H9 (cell line): ENCODE results near the gene TBPL1. TPM values are rescaled to one million over a fixed set of nuclear protein-coding genes. Genes with fewer than 3 reads are reported as not detected.

ENCODE experiments used
- DNase-seq: peaks from one replicate; pipeline ENCODE4 v3.0.0-alpha.2; 2017
- H2AFZ ChIP-seq: one replicate; pipeline ENCODE4 v1.6.1; 2013; ENCODE audit warnings: mild to moderate bottlenecking, low read length, control low read depth, moderate library complexity
- H2AK5ac ChIP-seq: 2 replicates; pipeline ENCODE4 v1.6.1; 2013; ENCODE audit warnings: low read length, control low read depth, mixed read lengths; ENCODE audit not compliant: insufficient read length
- H2BK120ac ChIP-seq: one replicate; pipeline ENCODE4 v1.6.1; 2013; ENCODE audit warnings: low read depth, mild to moderate bottlenecking, low read length, control low read depth, inconsistent platforms; ENCODE audit not compliant: poor library complexity, severe bottlenecking
- H2BK12ac ChIP-seq: 2 replicates; pipeline ENCODE4 v1.6.1; 2013; ENCODE audit warnings: low read length, control low read depth, mixed read lengths, low read depth; ENCODE audit not compliant: insufficient read length
- H2BK15ac ChIP-seq: 2 replicates; pipeline ENCODE4 v1.6.1; 2013; ENCODE audit warnings: low read depth, low read length, control low read depth
- H2BK20ac ChIP-seq: one replicate; pipeline ENCODE4 v1.6.1; 2013; ENCODE audit warnings: low read depth, mild to moderate bottlenecking, low read length, control low read depth, inconsistent platforms; ENCODE audit not compliant: poor library complexity, severe bottlenecking
- H2BK5ac ChIP-seq: 2 replicates; pipeline ENCODE4 v1.6.1; 2013; ENCODE audit warnings: low read length, control low read depth, mixed read lengths; ENCODE audit not compliant: insufficient read length
- H3K14ac ChIP-seq: 2 replicates; pipeline ENCODE4 v1.6.1; 2013; ENCODE audit warnings: low read length, control low read depth; ENCODE audit not compliant: insufficient read depth
- H3K18ac ChIP-seq: 2 replicates; pipeline ENCODE4 v1.6.1; 2013; ENCODE audit warnings: low read depth, mild to moderate bottlenecking, mixed read lengths, low read length, control low read depth; ENCODE audit not compliant: insufficient read length
- H3K23ac ChIP-seq: 2 replicates; pipeline ENCODE4 v1.6.1; 2013; ENCODE audit warnings: low read length, control low read depth, mixed read lengths, low read depth; ENCODE audit not compliant: insufficient read length
- H3K23me2 ChIP-seq: 2 replicates; pipeline ENCODE4 v1.6.1; 2013; ENCODE audit warnings: low read depth, mild to moderate bottlenecking, mixed read lengths, low read length, control low read depth; ENCODE audit not compliant: insufficient read length, poor library complexity, severe bottlenecking
- H3K27ac ChIP-seq: 2 replicates; pipeline ENCODE4 v1.5.1; 2013; ENCODE audit warnings: low read length, control low read depth, mixed read lengths, low read depth; ENCODE audit not compliant: insufficient read length
- H3K27me3 ChIP-seq: 2 replicates; pipeline ENCODE4 v1.6.1; 2013; ENCODE audit warnings: low read length, control low read depth, inconsistent platforms; ENCODE audit not compliant: insufficient read depth
- H3K4ac ChIP-seq: 2 replicates; pipeline ENCODE4 v1.6.1; 2013; ENCODE audit warnings: low read depth, mild to moderate bottlenecking, control low read depth, inconsistent platforms, low read length, moderate library complexity
- H3K4me1 ChIP-seq: 2 replicates; pipeline ENCODE4 v1.6.1; 2013; ENCODE audit warnings: low read length, control low read depth, inconsistent platforms; ENCODE audit not compliant: insufficient read depth
- H3K4me2 ChIP-seq: 2 replicates; pipeline ENCODE4 v1.6.1; 2013; ENCODE audit warnings: low read length, control low read depth, mixed read lengths; ENCODE audit not compliant: insufficient read length, insufficient read depth
- H3K56ac ChIP-seq: 2 replicates; pipeline ENCODE4 v1.6.1; 2013; ENCODE audit warnings: low read depth, mild to moderate bottlenecking, mixed read lengths, low read length, control low read depth; ENCODE audit not compliant: insufficient read length
- H3K79me1 ChIP-seq: 2 replicates; pipeline ENCODE4 v1.6.1; 2013; ENCODE audit warnings: low read depth, mild to moderate bottlenecking, moderate library complexity, low read length, control low read depth, inconsistent platforms; ENCODE audit not compliant: insufficient read depth, poor library complexity, severe bottlenecking
- H3K79me2 ChIP-seq: 2 replicates; pipeline ENCODE4 v1.6.1; 2013; ENCODE audit warnings: low read length, control low read depth, inconsistent platforms; ENCODE audit not compliant: insufficient read depth
- H3K9ac ChIP-seq: 2 replicates; pipeline ENCODE4 v1.6.1; 2013; ENCODE audit warnings: low read length, control low read depth, mixed read lengths; ENCODE audit not compliant: insufficient read length; ENCODE audit errors: extremely low read depth
- H3K9me3 ChIP-seq: one replicate; pipeline ENCODE4 v1.6.1; 2013; ENCODE audit warnings: low read depth, low read length, inconsistent platforms; ENCODE audit not compliant: control insufficient read depth
- H3T11ph ChIP-seq: one replicate; pipeline ENCODE4 v1.6.1; 2013; ENCODE audit warnings: mild to moderate bottlenecking, low read length, control low read depth, inconsistent platforms
- H4K20me1 ChIP-seq: one replicate; pipeline ENCODE4 v1.6.1; 2013; ENCODE audit not compliant: control insufficient read depth, insufficient read length, insufficient read depth
- H4K5ac ChIP-seq: 2 replicates; pipeline ENCODE4 v1.6.1; 2013; ENCODE audit warnings: low read depth, mild to moderate bottlenecking, mixed read lengths, low read length, control low read depth; ENCODE audit not compliant: insufficient read length
- H4K8ac ChIP-seq: replicated peaks from 2 replicates; pipeline ENCODE4 v1.6.1; 2013; ENCODE audit warnings: low read length, control low read depth, mixed read lengths, low read depth; ENCODE audit not compliant: insufficient read length
- H4K91ac ChIP-seq: 2 replicates; pipeline ENCODE4 v1.6.1; 2013; ENCODE audit warnings: low read depth, mild to moderate bottlenecking, moderate library complexity, mixed read lengths, low read length, control low read depth; ENCODE audit not compliant: insufficient read length
- H3K27ac Mint-ChIP-seq, 3 experiments: 2 replicates in 2 of 3; 3 replicates in 1 of 3; pipeline ENCODE4 v1.8.0; 2020 to 2021; ENCODE audit warnings: mixed read lengths in 3 of 3, mild to moderate bottlenecking in 1 of 3, moderate library complexity in 1 of 3
- H3K27me3 Mint-ChIP-seq: 2 replicates; pipeline ENCODE4 v1.8.0; 2021; ENCODE audit warnings: low read depth, mild to moderate bottlenecking, moderate library complexity, mixed read lengths
- H3K36me3 Mint-ChIP-seq, 3 experiments: 2 replicates in 2 of 3; 3 replicates in 1 of 3; pipeline ENCODE4 v1.8.0; 2020 to 2021; ENCODE audit warnings: low read depth in 3 of 3, mixed read lengths in 3 of 3; ENCODE audit not compliant: insufficient read depth in 1 of 3
- H3K4me1 Mint-ChIP-seq, 2 experiments: 2 replicates each; pipeline ENCODE4 v1.8.0; 2020; ENCODE audit warnings: mixed read lengths in 2 of 2
- H3K4me3 Mint-ChIP-seq, 2 experiments: 2 replicates in 1 of 2; 3 replicates in 1 of 2; pipeline ENCODE4 v1.8.0; 2020 to 2021; ENCODE audit warnings: mild to moderate bottlenecking in 2 of 2, mixed read lengths in 2 of 2, moderate library complexity in 1 of 2
- H3K9me3 Mint-ChIP-seq, 2 experiments: 2 replicates in 1 of 2; 3 replicates in 1 of 2; pipeline ENCODE4 v1.8.0; 2020; ENCODE audit warnings: mild to moderate bottlenecking in 2 of 2, mixed read lengths in 2 of 2, moderate library complexity in 1 of 2
- WGBS: extraction: QIAGEN DNeasy Blood & Tissue Kit; methylation state at CpG from one replicate; pipeline ENCODE4 v1.1.7; 2013; ENCODE audit warnings: missing lambda C conversion rate, low lambda C conversion rate, mixed read lengths; ENCODE audit not compliant: insufficient read length; ENCODE audit errors: extremely low coverage; 5-methylcytosine and 5-hydroxymethylcytosine counted together
- total RNA-seq: library from RNA; stranded (reverse); gene quantifications from 2 replicates; pipeline ENCODE4 v1.2.1, GENCODE V29; 2021
- TF ChIP-seq, protein P1 (sequence below): fragments of 200-600 bp; sonication (generic); conservative IDR thresholded peaks from 3 replicates; pipeline ENCODE4 v1.8.0; 2021; ENCODE audit warnings: antibody characterized with exemption, mild to moderate bottlenecking

TBPL1 gene
- total RNA-seq, 1 experiment from 2014 or later = 49.7 TPM

- Histone ChIP-seq H2BK120ac (no peak overlapping the region), H3K4me1 (no peaks in the 10 kb centered on the region), H3K4me2 (no peak overlapping the region), H3K4ac (no peak overlapping the region), H2BK15ac (no peak overlapping the region), H2AFZ (no peak overlapping the region), H3K18ac (no peak overlapping the region), H2BK20ac (no peak overlapping the region), H3K79me2 (no peaks in the 10 kb centered on the region), H4K91ac (no peak overlapping the region), H4K20me1 (no peaks in the 10 kb centered on the region), H4K5ac (no peak overlapping the region), H3K56ac (no peak overlapping the region), H3K27me3 (no peaks in the 10 kb centered on the region), H3T11ph (no peak overlapping the region), H3K27ac (no peak overlapping the region), H2BK12ac (no peak overlapping the region), H3K79me1 (no peaks in the 10 kb centered on the region), H3K9me3 (no peaks in the 10 kb centered on the region), H3K9ac (no peak overlapping the region), H3K23me2 (no peaks in the 10 kb centered on the region), H2BK5ac (no peak overlapping the region), H3K14ac (no peak overlapping the region), H3K23ac (no peak overlapping the region), H2AK5ac (no peak overlapping the region), H4K8ac (no peak overlapping the region)
- no CpG with 5 or more reads among the region's 5 CpGs for WGBS
- Mint-ChIP-seq H3K9me3 (no peaks in the 10 kb centered on the region), H3K4me3 (no peak overlapping the region), H3K27me3 (no peaks in the 10 kb centered on the region), H3K27ac (no peak overlapping the region), H3K36me3 (peaks cover 3 to 10% (median 7%) of the 10 kb centered on the region in 3 experiments), H3K4me1 (peaks cover 0 to 4% of the 10 kb centered on the region in 2 experiments; a peak in 2 of 4 replicates)
- TF ChIP-seq, protein P1, sequence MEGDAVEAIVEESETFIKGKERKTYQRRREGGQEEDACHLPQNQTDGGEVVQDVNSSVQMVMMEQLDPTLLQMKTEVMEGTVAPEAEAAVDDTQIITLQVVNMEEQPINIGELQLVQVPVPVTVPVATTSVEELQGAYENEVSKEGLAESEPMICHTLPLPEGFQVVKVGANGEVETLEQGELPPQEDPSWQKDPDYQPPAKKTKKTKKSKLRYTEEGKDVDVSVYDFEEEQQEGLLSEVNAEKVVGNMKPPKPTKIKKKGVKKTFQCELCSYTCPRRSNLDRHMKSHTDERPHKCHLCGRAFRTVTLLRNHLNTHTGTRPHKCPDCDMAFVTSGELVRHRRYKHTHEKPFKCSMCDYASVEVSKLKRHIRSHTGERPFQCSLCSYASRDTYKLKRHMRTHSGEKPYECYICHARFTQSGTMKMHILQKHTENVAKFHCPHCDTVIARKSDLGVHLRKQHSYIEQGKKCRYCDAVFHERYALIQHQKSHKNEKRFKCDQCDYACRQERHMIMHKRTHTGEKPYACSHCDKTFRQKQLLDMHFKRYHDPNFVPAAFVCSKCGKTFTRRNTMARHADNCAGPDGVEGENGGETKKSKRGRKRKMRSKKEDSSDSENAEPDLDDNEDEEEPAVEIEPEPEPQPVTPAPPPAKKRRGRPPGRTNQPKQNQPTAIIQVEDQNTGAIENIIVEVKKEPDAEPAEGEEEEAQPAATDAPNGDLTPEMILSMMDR = no peak
- DNase-seq = no peak
Observed at GRCh38 chr6:134028438-134028837, 75.4 kb downstream of the TBPL1 start.
